ENCODE measurements around the gene PIK3C2G. TPM values are rescaled to one million over a fixed set of nuclear protein-coding genes. Genes with fewer than 3 reads are reported as not detected.

PIK3C2G gene
- total RNA-seq, 1 donor from 2014 or later: 26.0 TPM

DNA sequence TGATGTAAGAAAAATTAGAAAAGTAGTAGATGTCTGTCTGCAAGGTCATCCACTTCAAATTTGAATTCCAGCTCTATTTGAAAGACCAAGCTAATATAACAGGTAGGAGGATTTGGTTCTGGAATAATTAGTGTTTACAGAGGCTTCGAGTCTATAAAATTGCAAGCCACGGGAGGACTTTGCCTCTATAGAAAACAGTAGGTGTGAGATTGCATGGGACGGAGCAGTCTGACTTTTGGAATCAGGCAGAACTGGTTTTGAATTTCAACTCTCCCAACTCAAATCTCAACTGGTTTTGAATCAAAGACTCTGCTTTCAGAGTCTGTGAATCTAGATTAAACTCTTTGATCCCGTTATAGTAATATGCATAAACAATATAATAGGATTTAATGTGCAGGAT lies 82.4 kb downstream of the PIK3C2G start:
- H3K27ac Mint-ChIP-seq: peak overlapping the region; percentile 21
- TF ChIP-seq, protein P1, sequence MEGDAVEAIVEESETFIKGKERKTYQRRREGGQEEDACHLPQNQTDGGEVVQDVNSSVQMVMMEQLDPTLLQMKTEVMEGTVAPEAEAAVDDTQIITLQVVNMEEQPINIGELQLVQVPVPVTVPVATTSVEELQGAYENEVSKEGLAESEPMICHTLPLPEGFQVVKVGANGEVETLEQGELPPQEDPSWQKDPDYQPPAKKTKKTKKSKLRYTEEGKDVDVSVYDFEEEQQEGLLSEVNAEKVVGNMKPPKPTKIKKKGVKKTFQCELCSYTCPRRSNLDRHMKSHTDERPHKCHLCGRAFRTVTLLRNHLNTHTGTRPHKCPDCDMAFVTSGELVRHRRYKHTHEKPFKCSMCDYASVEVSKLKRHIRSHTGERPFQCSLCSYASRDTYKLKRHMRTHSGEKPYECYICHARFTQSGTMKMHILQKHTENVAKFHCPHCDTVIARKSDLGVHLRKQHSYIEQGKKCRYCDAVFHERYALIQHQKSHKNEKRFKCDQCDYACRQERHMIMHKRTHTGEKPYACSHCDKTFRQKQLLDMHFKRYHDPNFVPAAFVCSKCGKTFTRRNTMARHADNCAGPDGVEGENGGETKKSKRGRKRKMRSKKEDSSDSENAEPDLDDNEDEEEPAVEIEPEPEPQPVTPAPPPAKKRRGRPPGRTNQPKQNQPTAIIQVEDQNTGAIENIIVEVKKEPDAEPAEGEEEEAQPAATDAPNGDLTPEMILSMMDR (IDR thresholded peaks at IDR 0.05; ENCODE audit: unreplicated experiment): no peak

DNA sequence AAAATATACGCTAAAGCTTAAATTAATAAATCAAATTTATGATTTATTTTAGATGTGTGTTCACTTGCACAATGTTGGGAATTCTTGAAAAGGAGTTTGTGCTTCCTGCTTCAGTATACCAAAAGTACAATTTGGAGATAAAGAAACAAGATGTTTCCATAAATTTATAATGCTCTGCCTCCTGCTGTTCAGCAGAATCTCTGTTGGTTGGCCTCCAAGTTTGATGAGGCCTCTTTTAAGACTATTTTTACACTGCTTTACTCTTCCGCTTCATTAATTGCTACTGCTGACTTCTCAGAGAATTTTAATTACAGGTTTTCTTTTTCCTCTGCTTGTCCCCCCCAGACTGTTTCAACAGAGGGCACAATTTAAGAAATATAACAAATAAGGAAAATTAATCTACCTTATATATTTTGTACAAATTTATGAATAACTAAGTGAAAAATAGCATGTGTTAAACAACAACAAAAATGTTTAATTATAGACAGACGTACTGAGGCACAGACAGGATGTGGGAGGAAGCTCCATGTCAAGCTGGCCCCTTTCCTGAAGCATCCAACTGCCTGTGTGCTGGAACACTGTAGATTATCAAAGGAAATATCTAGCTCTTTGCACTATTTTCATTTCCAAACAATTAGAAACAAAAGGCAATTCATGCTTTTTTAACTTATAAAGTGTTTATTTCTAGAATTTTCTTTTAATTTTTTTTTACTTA lies 83.9 kb downstream of the PIK3C2G start:
- no peaks in the 10 kb centered on the region for H3K27me3 Mint-ChIP-seq
- TF ChIP-seq, protein P1 (IDR thresholded peaks at IDR 0.05; ENCODE audit: unreplicated experiment): no peak
- no peak overlapping the region for H3K4me3 Mint-ChIP-seq (ENCODE audit: low read depth)
- H3K9me3 Mint-ChIP-seq (ENCODE audit: low read depth): no peaks in the 10 kb centered on the region
- DNase-seq (ENCODE audit: low spot score, unreplicated experiment): no peak
- H3K4me1 Mint-ChIP-seq (ENCODE audit: low read depth): peaks cover 3% of the 10 kb centered on the region
- H3K27ac Mint-ChIP-seq: no peak overlapping the region
- H3K36me3 Mint-ChIP-seq (ENCODE audit: insufficient read depth): peaks cover 4% of the 10 kb centered on the region

More for the DNA sequence above, 82.4 kb downstream of the PIK3C2G start:
- DNase-seq (ENCODE audit: low spot score, unreplicated experiment): no peak
- no peaks in the 10 kb centered on the region for H3K36me3 Mint-ChIP-seq (ENCODE audit: insufficient read depth)
- no peaks in the 10 kb centered on the region for H3K9me3 Mint-ChIP-seq (ENCODE audit: low read depth)
- peaks cover 3% of the 10 kb centered on the region for H3K4me1 Mint-ChIP-seq (ENCODE audit: low read depth)
- no peaks in the 10 kb centered on the region for H3K27me3 Mint-ChIP-seq
- no peak overlapping the region for H3K4me3 Mint-ChIP-seq (ENCODE audit: low read depth)

DNA sequence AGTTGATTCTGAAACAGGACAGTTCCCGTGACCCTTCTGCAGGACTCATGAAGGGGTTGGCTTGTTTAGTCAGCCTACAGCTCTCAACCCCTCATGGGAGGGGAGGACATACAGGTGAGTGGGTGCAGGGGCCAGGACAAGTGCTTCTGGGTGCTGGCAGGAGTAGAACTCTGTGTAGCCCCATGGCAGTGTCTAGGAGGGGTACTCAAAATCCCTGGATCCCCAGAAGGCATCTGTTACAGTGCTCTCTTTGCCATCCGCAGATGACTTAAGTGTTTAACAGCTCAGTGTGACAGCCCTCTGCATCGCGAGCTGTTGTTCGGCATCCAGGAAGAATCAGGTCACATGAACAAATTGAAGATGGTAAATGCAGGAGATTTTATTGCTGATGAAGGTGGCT lies 91.0 kb downstream of the PIK3C2G start:
- no peaks in the 10 kb centered on the region for H3K27me3 Mint-ChIP-seq
- H3K4me3 Mint-ChIP-seq (ENCODE audit: low read depth): no peak overlapping the region
- no peak overlapping the region for H3K27ac Mint-ChIP-seq
- H3K36me3 Mint-ChIP-seq (ENCODE audit: insufficient read depth): peaks cover 12% of the 10 kb centered on the region
- peaks cover 3% of the 10 kb centered on the region for H3K9me3 Mint-ChIP-seq (ENCODE audit: low read depth)
- DNase-seq (ENCODE audit: low spot score, unreplicated experiment): no peak
- H3K4me1 Mint-ChIP-seq (ENCODE audit: low read depth): no peaks in the 10 kb centered on the region
- TF ChIP-seq, protein P1 (IDR thresholded peaks at IDR 0.05; ENCODE audit: unreplicated experiment): no peak

DNA sequence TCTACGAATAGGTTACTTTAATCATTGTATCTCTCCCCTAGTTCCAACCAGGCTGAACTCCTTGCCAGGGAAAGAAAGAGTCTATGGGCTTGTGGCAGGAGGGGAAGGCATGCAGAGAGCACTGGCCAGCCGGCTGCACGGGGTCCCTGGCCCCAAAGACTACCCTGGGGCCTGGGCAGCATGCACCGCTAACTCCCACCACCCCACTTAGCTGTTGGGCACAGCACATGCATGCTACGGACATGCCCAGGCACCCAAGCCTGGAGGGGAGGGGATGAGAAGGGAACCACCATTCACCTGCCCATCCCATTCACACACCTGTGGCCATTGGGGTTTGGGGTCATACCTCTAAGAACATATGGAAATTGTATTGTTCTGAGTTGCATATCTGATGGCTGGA lies 94.1 kb downstream of the PIK3C2G start:
- Mint-ChIP-seq H3K9me3 (ENCODE audit: low read depth) (peaks cover 5% of the 10 kb centered on the region), H3K4me1 (ENCODE audit: low read depth) (no peaks in the 10 kb centered on the region), H3K36me3 (ENCODE audit: insufficient read depth) (peaks cover 11% of the 10 kb centered on the region), H3K4me3 (ENCODE audit: low read depth) (no peak overlapping the region), H3K27me3 (no peaks in the 10 kb centered on the region), H3K27ac (no peak overlapping the region)
- TF ChIP-seq, protein P1 (IDR thresholded peaks at IDR 0.05; ENCODE audit: unreplicated experiment): no peak
- DNase-seq (ENCODE audit: low spot score, unreplicated experiment): no peak

DNA sequence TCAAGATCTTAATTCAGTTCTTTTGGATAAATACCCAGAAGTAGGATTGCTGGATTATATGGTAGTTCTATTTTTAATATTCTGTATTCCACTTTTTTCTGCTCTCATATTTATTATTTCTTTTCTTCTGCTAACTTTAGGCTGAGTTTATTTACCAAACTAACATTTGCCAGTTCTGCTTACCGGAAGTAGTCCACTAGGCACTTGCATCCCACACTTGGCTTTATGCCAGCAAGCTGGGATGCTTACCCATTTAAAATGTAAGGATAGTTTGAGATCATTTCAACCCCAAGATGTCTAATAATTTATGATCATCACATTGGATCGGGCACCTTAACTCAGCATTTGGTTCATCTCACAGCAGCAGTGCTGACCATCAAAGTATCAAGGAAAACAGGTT lies 96.8 kb downstream of the PIK3C2G start:
- Mint-ChIP-seq H3K27ac (no peak overlapping the region), H3K36me3 (ENCODE audit: insufficient read depth) (peaks cover 10% of the 10 kb centered on the region), H3K4me1 (ENCODE audit: low read depth) (no peaks in the 10 kb centered on the region), H3K27me3 (no peaks in the 10 kb centered on the region), H3K4me3 (ENCODE audit: low read depth) (no peak overlapping the region), H3K9me3 (ENCODE audit: low read depth) (peaks cover 9% of the 10 kb centered on the region)
- TF ChIP-seq, protein P1 (IDR thresholded peaks at IDR 0.05; ENCODE audit: unreplicated experiment): no peak
- no peak for DNase-seq (ENCODE audit: low spot score, unreplicated experiment)
